Neural crest cell (in vitro differentiated cells): Measurements from ENCODE around the gene MYO9A. TPM values are rescaled to one million over a fixed set of nuclear protein-coding genes. Genes with fewer than 3 reads are reported as not detected.
A peak's percentile ranks its signal among the peaks of the same experiment; 100 is the strongest.

Experiments used
- DNase-seq: peaks from one replicate; pipeline ENCODE4 v3.0.0; 2021; ENCODE audit warnings: low read depth, mixed read lengths, low spot score
- H3K27ac Mint-ChIP-seq: one replicate; pipeline ENCODE4 v1.8.0; 2021; ENCODE audit warnings: mild to moderate bottlenecking, mixed read lengths; ENCODE audit not compliant: unreplicated experiment
- H3K27me3 Mint-ChIP-seq: 2 replicates; pipeline ENCODE4 v1.8.0; 2021; ENCODE audit warnings: low read depth, mild to moderate bottlenecking, mixed read lengths
- H3K36me3 Mint-ChIP-seq: 2 replicates; pipeline ENCODE4 v1.8.0; 2021; ENCODE audit warnings: low read depth, mild to moderate bottlenecking, mixed read lengths
- H3K4me1 Mint-ChIP-seq: 2 replicates; pipeline ENCODE4 v1.8.0; 2021; ENCODE audit warnings: mixed read lengths
- H3K4me3 Mint-ChIP-seq: one replicate; pipeline ENCODE4 v1.8.0; 2021; ENCODE audit warnings: mild to moderate bottlenecking, mixed read lengths
- H3K9me3 Mint-ChIP-seq: 2 replicates; pipeline ENCODE4 v1.8.0; 2021; ENCODE audit warnings: mixed read lengths
- total RNA-seq: library from RNA; stranded (reverse); gene quantifications from 2 replicates; pipeline ENCODE4 v1.2.1, GENCODE V29; 2021
- TF ChIP-seq, protein P1 (sequence below): fragments of 200-600 bp; sonication (generic); conservative IDR thresholded peaks from 2 replicates; pipeline ENCODE4 v1.5.0; 2021; ENCODE audit warnings: antibody characterized with exemption, mild to moderate bottlenecking

The MYO9A gene
- total RNA-seq, 1 donor from 2014 or later = 31.3 TPM

DNA sequence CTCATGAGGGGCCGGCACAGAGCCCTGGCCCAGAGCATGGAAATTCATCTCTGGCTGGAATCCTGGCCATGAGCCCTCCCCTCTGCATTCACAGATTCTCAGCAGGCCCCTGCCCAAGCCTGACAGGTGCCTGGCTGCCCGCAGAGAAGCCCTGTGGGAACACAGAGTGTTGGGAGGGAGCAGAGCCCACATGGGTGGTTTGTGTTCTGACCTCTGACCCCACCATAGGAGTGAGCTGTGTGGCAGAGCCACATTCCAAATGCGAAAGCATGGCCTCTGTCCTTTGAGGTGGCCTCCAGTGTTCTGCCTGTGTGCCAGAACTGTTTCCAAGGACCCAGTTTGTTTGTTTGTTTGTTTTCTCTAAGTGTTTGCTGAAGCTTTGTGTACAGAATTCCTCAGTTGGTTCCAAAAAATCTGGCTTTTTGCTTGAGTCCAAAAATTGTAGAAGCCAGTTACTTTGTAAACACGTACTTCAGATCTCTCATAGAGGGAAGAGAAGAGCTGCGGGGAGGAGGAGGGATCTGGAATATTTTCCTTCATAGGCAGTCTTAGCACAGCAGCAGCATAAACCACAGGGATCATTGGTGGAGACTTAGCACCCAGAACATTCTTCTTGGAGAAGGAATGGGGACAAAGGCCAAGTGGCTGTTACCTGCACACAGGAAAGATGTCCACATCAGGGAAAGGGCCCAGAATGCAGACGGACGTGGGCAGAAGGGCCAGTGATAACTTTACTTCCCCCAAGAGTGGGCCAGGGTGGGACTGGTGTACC, 43.6 kb upstream of the MYO9A start:
- Mint-ChIP-seq H3K27ac (no peak overlapping the region), H3K4me3 (no peak overlapping the region), H3K4me1 (peaks cover 21% of the 10 kb centered on the region)

DNA sequence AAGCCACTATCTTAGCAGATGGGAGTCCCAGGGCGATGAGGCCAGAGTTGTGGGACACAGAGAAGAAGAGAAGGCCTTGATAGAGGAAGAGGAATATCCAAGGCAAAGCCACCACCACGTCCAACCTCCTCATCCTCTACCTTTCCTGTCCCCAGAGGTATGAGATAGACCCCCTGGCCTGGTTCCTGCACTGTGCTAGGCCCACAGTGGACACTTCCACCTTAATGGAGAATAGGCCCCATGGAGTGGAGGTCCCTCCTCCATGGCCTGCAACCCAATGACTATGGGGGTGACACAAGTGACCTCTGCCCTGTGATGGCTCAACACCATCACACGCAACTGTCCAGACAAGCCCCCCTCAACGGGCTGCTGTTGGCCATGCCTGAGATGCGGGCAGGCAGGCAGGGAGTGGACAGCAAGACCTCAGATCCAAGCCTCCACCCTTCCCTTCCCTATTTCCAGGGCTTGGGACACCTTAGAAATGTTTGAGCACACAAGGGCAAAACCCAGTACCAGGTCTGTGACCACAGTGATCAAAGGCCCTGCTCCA, 42.8 kb upstream of the MYO9A start:
- no peak overlapping the region for H3K4me3 Mint-ChIP-seq
- H3K27ac Mint-ChIP-seq = no peak overlapping the region
- TF ChIP-seq, protein P1, sequence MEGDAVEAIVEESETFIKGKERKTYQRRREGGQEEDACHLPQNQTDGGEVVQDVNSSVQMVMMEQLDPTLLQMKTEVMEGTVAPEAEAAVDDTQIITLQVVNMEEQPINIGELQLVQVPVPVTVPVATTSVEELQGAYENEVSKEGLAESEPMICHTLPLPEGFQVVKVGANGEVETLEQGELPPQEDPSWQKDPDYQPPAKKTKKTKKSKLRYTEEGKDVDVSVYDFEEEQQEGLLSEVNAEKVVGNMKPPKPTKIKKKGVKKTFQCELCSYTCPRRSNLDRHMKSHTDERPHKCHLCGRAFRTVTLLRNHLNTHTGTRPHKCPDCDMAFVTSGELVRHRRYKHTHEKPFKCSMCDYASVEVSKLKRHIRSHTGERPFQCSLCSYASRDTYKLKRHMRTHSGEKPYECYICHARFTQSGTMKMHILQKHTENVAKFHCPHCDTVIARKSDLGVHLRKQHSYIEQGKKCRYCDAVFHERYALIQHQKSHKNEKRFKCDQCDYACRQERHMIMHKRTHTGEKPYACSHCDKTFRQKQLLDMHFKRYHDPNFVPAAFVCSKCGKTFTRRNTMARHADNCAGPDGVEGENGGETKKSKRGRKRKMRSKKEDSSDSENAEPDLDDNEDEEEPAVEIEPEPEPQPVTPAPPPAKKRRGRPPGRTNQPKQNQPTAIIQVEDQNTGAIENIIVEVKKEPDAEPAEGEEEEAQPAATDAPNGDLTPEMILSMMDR = no peak
- no peak for DNase-seq
- H3K27me3 Mint-ChIP-seq = no peaks in the 10 kb centered on the region
- H3K9me3 Mint-ChIP-seq = no peaks in the 10 kb centered on the region
- no peaks in the 10 kb centered on the region for H3K36me3 Mint-ChIP-seq
- peaks cover 22% of the 10 kb centered on the region for H3K4me1 Mint-ChIP-seq

More for the DNA sequence above, 43.6 kb upstream of the MYO9A start:
- TF ChIP-seq, protein P1 = no peak
- no peak for DNase-seq
- Mint-ChIP-seq H3K27me3 (no peaks in the 10 kb centered on the region), H3K9me3 (no peaks in the 10 kb centered on the region), H3K36me3 (no peaks in the 10 kb centered on the region)

DNA sequence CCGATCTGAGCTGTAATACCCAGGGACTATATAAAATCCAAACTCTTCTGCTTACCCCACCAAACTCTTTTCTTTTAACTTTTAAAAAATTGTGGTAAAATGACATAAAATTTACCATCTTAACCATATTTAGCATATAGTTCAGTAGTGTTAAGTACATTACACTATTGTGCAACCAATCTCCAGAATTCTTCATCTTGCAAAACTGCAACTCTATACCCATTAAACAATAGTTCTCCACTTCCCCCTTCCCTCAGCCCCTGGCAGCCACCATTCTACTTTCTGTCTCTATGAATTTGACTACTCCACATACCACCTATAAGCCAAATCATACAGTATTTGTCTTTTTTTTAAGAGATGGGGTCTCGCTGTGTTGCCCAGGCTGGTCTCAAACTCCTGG, 39.0 kb upstream of the MYO9A start:
- Mint-ChIP-seq H3K4me1 (peaks cover 13% of the 10 kb centered on the region), H3K36me3 (no peaks in the 10 kb centered on the region), H3K27ac (no peak overlapping the region), H3K9me3 (no peaks in the 10 kb centered on the region), H3K27me3 (no peaks in the 10 kb centered on the region), H3K4me3 (no peak overlapping the region)
- no peak for DNase-seq
- TF ChIP-seq, protein P1 = no peak

DNA sequence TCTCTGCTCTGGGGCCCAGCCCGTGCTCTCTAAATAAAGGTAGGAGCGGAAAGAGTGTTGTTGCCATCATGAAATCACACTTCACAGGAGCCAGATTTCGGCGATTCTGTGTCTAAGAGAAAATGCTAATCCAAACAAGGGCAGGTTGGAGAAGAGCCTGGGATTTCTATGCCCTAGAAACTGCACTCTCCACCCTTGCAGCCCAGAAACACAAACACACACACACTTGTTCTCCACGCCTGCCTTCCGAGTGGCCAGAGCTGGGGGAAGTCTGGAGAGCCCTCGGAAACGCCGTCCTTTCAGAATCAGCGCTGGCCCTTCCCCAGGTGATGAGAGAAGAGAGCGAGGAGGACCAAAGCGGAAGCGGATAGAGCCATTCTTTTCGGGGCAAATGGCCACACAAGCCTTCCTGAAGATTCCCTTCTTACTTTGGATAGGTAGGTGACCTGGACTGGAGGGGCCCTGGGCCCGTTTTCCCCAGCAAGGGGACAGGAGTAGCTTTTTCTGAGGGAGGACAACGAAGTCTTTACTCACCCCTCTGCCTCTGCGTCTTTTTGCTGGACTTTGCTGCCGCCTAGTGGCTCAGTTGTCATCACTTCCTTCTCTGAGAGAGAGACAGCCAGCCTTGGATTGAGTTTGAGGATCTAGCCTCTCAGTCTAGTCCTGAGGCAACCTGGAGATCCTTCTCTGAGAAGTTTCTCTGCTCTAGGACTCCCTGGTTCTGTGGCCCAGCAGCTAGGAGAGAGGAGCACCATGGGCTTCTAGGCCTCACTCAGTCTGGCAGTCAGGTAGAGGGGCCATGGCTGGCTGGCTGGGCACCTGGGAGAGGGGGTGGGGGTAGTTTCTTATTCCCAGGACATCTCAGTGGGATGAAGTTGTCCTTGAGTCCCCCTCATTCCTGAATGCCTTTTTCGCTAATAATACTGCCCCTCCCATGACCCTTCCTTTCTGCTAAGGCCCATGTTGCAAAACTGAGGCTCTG, 38.0 kb upstream of the MYO9A start:
- peak; percentile 91 for DNase-seq
- no peaks in the 10 kb centered on the region for H3K36me3 Mint-ChIP-seq
- H3K9me3 Mint-ChIP-seq = no peaks in the 10 kb centered on the region
- H3K4me1 Mint-ChIP-seq = peaks cover 4% of the 10 kb centered on the region
- no peak overlapping the region for H3K27ac Mint-ChIP-seq
- no peaks in the 10 kb centered on the region for H3K27me3 Mint-ChIP-seq
- peak overlapping the region; percentile 24 for H3K4me3 Mint-ChIP-seq
- TF ChIP-seq, protein P1 = peak; percentile 92

DNA sequence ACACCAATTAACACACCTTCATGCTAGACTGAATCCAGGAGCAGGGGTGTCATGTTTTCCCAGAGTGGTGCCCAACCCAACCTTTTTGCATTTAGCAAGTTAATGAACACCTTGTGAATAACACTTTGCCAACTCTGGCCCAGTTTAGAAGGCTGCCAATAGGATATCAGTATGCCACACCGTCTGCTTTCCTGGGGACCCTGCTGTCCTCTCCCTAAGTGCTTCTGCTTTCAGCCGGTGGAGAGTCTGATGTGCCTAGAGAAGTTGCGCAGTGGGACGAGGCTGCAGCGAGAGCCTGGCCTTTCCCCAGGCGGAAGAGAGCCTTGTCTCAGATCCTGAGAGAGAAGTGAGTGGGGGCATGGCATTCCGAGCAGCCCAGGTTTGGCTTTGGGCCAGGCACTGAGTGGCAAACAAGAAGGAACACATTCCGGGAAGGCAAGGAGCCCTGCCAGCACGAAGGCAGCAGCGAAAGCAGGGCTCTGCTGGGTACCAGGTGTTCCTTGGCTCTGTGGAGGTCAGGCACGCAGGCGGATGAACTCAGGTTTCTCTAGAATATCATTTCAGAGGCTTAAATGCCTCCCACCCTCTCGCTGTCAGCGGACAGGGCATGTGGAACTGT, 37.2 kb upstream of the MYO9A start:
- Mint-ChIP-seq H3K9me3 (no peaks in the 10 kb centered on the region), H3K4me1 (peaks cover 4% of the 10 kb centered on the region), H3K4me3 (no peak overlapping the region), H3K36me3 (no peaks in the 10 kb centered on the region), H3K27me3 (no peaks in the 10 kb centered on the region), H3K27ac (no peak overlapping the region)
- TF ChIP-seq, protein P1 = no peak
- no peak for DNase-seq
